Stimulated activated CD4-positive, alpha-beta T cell treated with anti-CD3 and anti-CD28 coated beads, TNF-alpha, amount 100 ng/mL, for 48 hours (primary cell): ENCODE data around the gene HPD.

ENCODE experiments used
- DNase-seq, 3 donors: peaks; one replicate each; pipeline ENCODE4 v3.0.0-alpha.2; 2020; ENCODE audit warnings: low read depth in 3 of 3

The HPD gene

GRCh38 chr12:121828826-121829225 lies 29.8 kb downstream of the HPD start:
- DNase-seq = no peak

- DNase-seq = no peak
Observed at GRCh38 chr12:121828306-121828705, 30.4 kb downstream of the HPD start.

- no peak for DNase-seq
Observed at GRCh38 chr12:121827351-121828099, 31.1 kb downstream of the HPD start.

GRCh38 chr12:121826318-121827150 lies 32.1 kb downstream of the HPD start:
- DNase-seq = no peak

GRCh38 chr12:121825041-121825523 lies 33.6 kb downstream of the HPD start:
- DNase-seq = no peak

GRCh38 chr12:121823727-121824115 lies 34.9 kb downstream of the HPD start:
- DNase-seq = no peak

- DNase-seq = no peak
Observed at GRCh38 chr12:121823101-121823726, 35.4 kb downstream of the HPD start.

- no peak for DNase-seq
Observed at GRCh38 chr12:121822393-121823100, 36.1 kb downstream of the HPD start.

- DNase-seq = no peak
Observed at GRCh38 chr12:121820056-121820455, 38.6 kb downstream of the HPD start.

GRCh38 chr12:121819212-121819949 lies 39.3 kb downstream of the HPD start:
- no peak for DNase-seq

- DNase-seq = no peak
Observed at GRCh38 chr12:121817648-121818043, 41.0 kb downstream of the HPD start.

- no peak for DNase-seq
Observed at GRCh38 chr12:121816925-121817647, 41.6 kb downstream of the HPD start.

GRCh38 chr12:121815263-121815662 lies 43.4 kb downstream of the HPD start:
- DNase-seq = no peak

GRCh38 chr12:121814429-121815119 lies 44.1 kb downstream of the HPD start:
- no peak for DNase-seq

- no peak for DNase-seq
Observed at GRCh38 chr12:121813951-121814350, 44.7 kb downstream of the HPD start.

- DNase-seq = no peak
Observed at GRCh38 chr12:121812921-121813896, 45.5 kb downstream of the HPD start.

- no peak for DNase-seq
Observed at GRCh38 chr12:121812320-121812871, 46.3 kb downstream of the HPD start.
